K562 (cell line): ENCODE data around the gene BRINP2. TPM values are rescaled to one million over a fixed set of nuclear protein-coding genes. Genes with fewer than 3 reads are reported as not detected.

ENCODE experiments used
- ATAC-seq: fragments of 200-7000 bp; cut with Tn5 transposase; 3 replicates; pipeline ENCODE4 v1.9.1; 2020; ENCODE audit warnings: moderate library complexity
- BruUV-seq: library from RNA; stranded (reverse); fragments of 400-500 nt; replicated peaks from 2 replicates; lab custom pipeline; 2021; lab: Mats Ljungman, UMichigan
- CTCF ChIA-PET: fragments of 300-600 bp; formaldehyde crosslinking; extraction: SDS; loops from one replicate; lab custom pipeline; 2021; ENCODE audit warnings: low intra/inter-chr PET ratio; lab: Yijun Ruan, JAX
- POLR2A ChIA-PET: fragments of 300-600, 350-650 bp; sonication (Branson Sonifier 250); formaldehyde crosslinking; extraction: SDS; loops from one replicate; lab custom pipeline; 2021; ENCODE audit warnings: antibody characterized with exemption, inconsistent platforms; lab: Yijun Ruan, JAX
- DNase-seq, 4 experiments: peaks; one replicate each; pipeline versions ENCODE4 v3.0.0 to v3.0.0-alpha.2; 2011 to 2018; ENCODE audit warnings: low spot score in 3 of 4, mixed read lengths in 3 of 4; ENCODE audit errors: extremely low read depth in 1 of 4
- FAIRE-seq: peaks from 2 replicates; lab custom pipeline; 2011; peaks lifted over from hg19 to GRCh38; lab: Jason Lieb, UNC
- H2AFZ ChIP-seq: 2 replicates; pipeline ENCODE4 v1.6.0; 2011; ENCODE audit warnings: low read depth, low read length, control low read depth, inconsistent platforms
- H3K27ac ChIP-seq: fragments of 200-600 bp; 3 replicates; pipeline ENCODE4 v1.8.0; 2011; ENCODE audit warnings: low read depth, mild to moderate bottlenecking, control low read depth, inconsistent platforms, low read length, moderate library complexity, mixed read lengths; ENCODE audit errors: extremely low read depth
- H3K27me3 ChIP-seq, 2 experiments: fragments of 300-600 bp in 1 of 2; 2 replicates in 1 of 2; 3 replicates in 1 of 2; pipeline versions ENCODE4 v1.6.0 to v1.8.0; 2011; ENCODE audit warnings: inconsistent platforms in 2 of 2, low read length in 2 of 2, mild to moderate bottlenecking in 1 of 2, mixed read lengths in 1 of 2, moderate library complexity in 1 of 2; ENCODE audit not compliant: control insufficient read depth in 2 of 2, insufficient read depth in 2 of 2
- H3K36me3 ChIP-seq: fragments of 300-600 bp; 3 replicates; pipeline ENCODE4 v1.8.0; 2011; ENCODE audit warnings: mild to moderate bottlenecking, low read length, inconsistent platforms; ENCODE audit not compliant: control insufficient read depth, insufficient read depth
- H3K4me1 ChIP-seq, 2 experiments: fragments of 200-600 bp in 1 of 2; replicated peaks in 1 of 2; 2 replicates in 1 of 2; 3 replicates in 1 of 2; pipeline versions ENCODE4 v1.5.1 to v1.8.0; 2011; ENCODE audit warnings: inconsistent platforms in 2 of 2, low read length in 2 of 2, mild to moderate bottlenecking in 1 of 2, mixed read lengths in 1 of 2, moderate library complexity in 1 of 2; ENCODE audit not compliant: control insufficient read depth in 2 of 2, insufficient read depth in 2 of 2
- H3K4me2 ChIP-seq: 2 replicates; pipeline ENCODE4 v1.6.1; 2011; ENCODE audit warnings: low read length, control low read depth, inconsistent platforms, mixed read lengths; ENCODE audit not compliant: insufficient read depth
- H3K4me3 ChIP-seq: fragments of 200-600 bp; sonication (generic), shearing (Covaris generic); 2 replicates; pipeline ENCODE4 v1.5.1; 2016; ENCODE audit warnings: control low read depth, inconsistent platforms
- H3K79me2 ChIP-seq: fragments of 200-600 bp; 3 replicates; pipeline ENCODE4 v1.8.0; 2011; ENCODE audit warnings: low read length, inconsistent platforms; ENCODE audit not compliant: control insufficient read depth, insufficient read depth
- H3K9ac ChIP-seq, 2 experiments: 2 replicates each; pipeline versions ENCODE4 v1.6.0 to v1.6.1; 2011; ENCODE audit warnings: low read depth in 2 of 2, low read length in 2 of 2, control low read depth in 1 of 2, inconsistent platforms in 1 of 2, mild to moderate bottlenecking in 1 of 2, mixed read lengths in 1 of 2; ENCODE audit not compliant: insufficient read depth in 1 of 2
- H3K9me1 ChIP-seq: one replicate; pipeline ENCODE4 v1.6.0; 2011; ENCODE audit warnings: inconsistent platforms, mild to moderate bottlenecking, low read length, moderate library complexity; ENCODE audit not compliant: control insufficient read depth, insufficient read depth
- H3K9me3 ChIP-seq: replicated peaks from 2 replicates; pipeline ENCODE4 v1.5.1; 2011; ENCODE audit warnings: low read depth, low read length, inconsistent platforms; ENCODE audit not compliant: control insufficient read depth, insufficient read depth
- H4K20me1 ChIP-seq: replicated peaks from 2 replicates; pipeline ENCODE4 v1.6.1; 2011; ENCODE audit warnings: low read length, inconsistent platforms, mixed read lengths; ENCODE audit not compliant: control insufficient read depth, insufficient read depth
- ATF7 ChIP-seq: fragments of 450-650 bp; IDR thresholded peaks from 2 replicates; pipeline ENCODE4 v1.7.1; 2014; ENCODE audit warnings: mild to moderate bottlenecking, moderate library complexity
- DACH1 ChIP-seq: fragments of 450-650 bp; IDR thresholded peaks from 2 replicates; pipeline ENCODE4 v1.6.1; 2018; ENCODE audit not compliant: partially characterized antibody
- FOXJ2 ChIP-seq: fragments of 200-800 bp; sonication (Bioruptor generic); IDR thresholded peaks from 2 replicates; pipeline ENCODE4 v1.6.1; 2016; ENCODE audit warnings: missing genetic modification characterization, missing compliant biosample characterization
- GABPB1 ChIP-seq: sonication (generic); formaldehyde crosslinking; IDR thresholded peaks from 2 replicates; pipeline ENCODE4 v1.8.0; 2022; ENCODE audit warnings: mild to moderate bottlenecking, missing genetic modification reagents
- MCM7 ChIP-seq, 2 experiments: fragments of 450-650 bp; IDR thresholded peaks; 2 replicates each; pipeline ENCODE4 v1.6.1; 2016 to 2018
- PHF8 ChIP-seq: fragments of 200-600 bp; sonication (generic); IDR thresholded peaks from 2 replicates; pipeline ENCODE4 v1.6.1; 2012; ENCODE audit warnings: mixed run types, mild to moderate bottlenecking, inconsistent platforms, low read length, moderate library complexity, borderline replicate concordance
- SPI1 ChIP-seq: IDR thresholded peaks from 2 replicates; pipeline ENCODE4 v1.6.1; 2011; ENCODE audit warnings: low read depth, low read length, control low read depth, borderline replicate concordance
- XRCC4 ChIP-seq: IDR thresholded peaks from one replicate; pipeline ENCODE4 v1.6.1; 2011; ENCODE audit not compliant: insufficient read depth, insufficient read length; ENCODE audit errors: extremely low read depth
- ZNF133 ChIP-seq: fragments of 250-450 bp; sonication (Bioruptor Pico); IDR thresholded peaks from 2 replicates; pipeline ENCODE4 v1.4.0; 2020; ENCODE audit warnings: mild to moderate bottlenecking
- ZNF551 ChIP-seq: fragments of 250-450 bp; sonication (Bioruptor Pico); IDR thresholded peaks from 2 replicates; pipeline ENCODE4 v1.5.0; 2021; ENCODE audit warnings: mild to moderate bottlenecking, moderate library complexity
- ZNF589 ChIP-seq: fragments of 200-800 bp; sonication (Bioruptor generic); IDR thresholded peaks from 2 replicates; pipeline ENCODE4 v1.6.1; 2016; ENCODE audit warnings: low read depth, missing genetic modification characterization, missing compliant biosample characterization
- ZNF830 ChIP-seq: fragments of 250-450 bp; sonication (Bioruptor Pico); IDR thresholded peaks from 2 replicates; pipeline ENCODE4 v1.5.0; 2021; ENCODE audit warnings: mild to moderate bottlenecking
- WGBS: fragments of 100-300 bp; shearing (Covaris generic); methylation state at CpG from one replicate; pipeline ENCODE4 v1.1.6; 2016; ENCODE audit warnings: low coverage, mixed read lengths; ENCODE audit not compliant: insufficient coverage; ENCODE audit errors: missing lambda C conversion rate; 5-methylcytosine and 5-hydroxymethylcytosine counted together
- in situ Hi-C: fragments of 300-500 bp; cut with MboI; formaldehyde crosslinking; loops from 4 replicates; pipeline ENCODE4 v1.15.0; 2018; ENCODE audit warnings: inconsistent platforms, mixed read lengths
- intact Hi-C: fragments of 100-400 bp; cut with micrococcal nuclease; formaldehyde crosslinking; loops from 2 replicates; pipeline ENCODE4 v1.14.2; 2022
- polyA plus RNA-seq, 8 experiments: library from polyadenylated mRNA; depleted of rRNA in 4 of 8; stranded (reverse) in 5 of 8; unstranded in 3 of 8; fragments of >200 nt; fragmentation: Nextera tagmentation in 2 of 8; fragmentation: Illumina TruSeq in 1 of 8; extraction: Ambion mirVana in 2 of 8; extraction: Trizol in 1 of 8; gene quantifications; 2 replicates each; pipeline versions ENCODE4 v1.2.1 to v1.2.3, GENCODE V29; 2011 to 2014; ENCODE audit warnings: inconsistent platforms in 1 of 8, missing spikeins in 1 of 8
- total RNA-seq, 7 experiments: library from RNA; depleted of rRNA in 6 of 7; stranded (reverse); fragments of >200 nt in 6 of 7; fragmentation: Illumina TruSeq in 2 of 7; extraction: Trizol in 2 of 7; gene quantifications; 2 replicates each; pipeline versions ENCODE4 v1.2.1 to v1.2.3, GENCODE V29; 2011 to 2021; ENCODE audit warnings: low replicate concordance in 1 of 7
- TF ChIP-seq, protein P1 (sequence below): fragments of 450-650 bp; IDR thresholded peaks from 2 replicates; pipeline ENCODE4 v1.6.1; 2016; ENCODE audit warnings: antibody characterized with exemption

BRINP2 gene
- total and polyA plus RNA-seq, 9 of the 15 experiments (the other 6 are each of a cell fraction or from before 2014, with no cell fraction given): not detected

DNA sequence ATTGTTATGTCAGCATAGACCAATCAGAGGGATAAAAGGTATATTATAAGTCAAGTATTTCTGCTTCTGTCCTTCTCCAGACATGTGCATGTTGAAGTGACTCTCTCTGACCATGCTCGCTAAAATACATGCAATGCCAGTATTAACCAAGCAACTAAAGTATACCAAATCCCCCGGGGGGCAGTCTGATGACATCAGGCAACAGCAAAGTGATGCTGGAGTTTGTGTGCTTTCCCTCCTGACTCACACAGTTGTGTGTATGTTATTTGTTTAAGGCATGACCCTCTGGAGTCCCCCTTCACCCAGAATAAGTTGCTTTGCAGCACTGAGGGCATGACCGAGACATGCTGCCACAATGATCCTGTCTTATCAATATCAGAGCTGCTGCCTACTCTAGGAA, 2.1 kb downstream of the BRINP2 start:
- ChIA-PET POLR2A (interaction anchor here (0.8 to 1.4 kb wide), 2 partner anchors 13 to 20 kb away, joined by 3 read pairs; no protein-coding TSS in a partner anchor), CTCF (no interaction called here)
- no peak overlapping the region for H3K4me2 ChIP-seq
- H3K36me3 ChIP-seq: no peaks in the 10 kb centered on the region
- no peak overlapping the region for H3K9ac ChIP-seq
- no peak for ATAC-seq
- TF ChIP-seq ATF7 (no peak), DACH1 (no peak), ZNF133 (CRISPR knock-in tag) (no peak), PHF8 (no peak), MCM7 (IDR thresholded peaks at IDR 0.05) (no peak), ZNF589 (CRISPR knock-in tag) (no peak), GABPB1 (CRISPR knock-in tag) (no peak)
- H3K9me3 ChIP-seq: no peaks in the 10 kb centered on the region
- H4K20me1 ChIP-seq: no peaks in the 10 kb centered on the region
- no peak for FAIRE-seq
- in situ Hi-C loops (no loop called here), intact Hi-C loops (no loop called here)
- WGBS: 2% methylated on average over 3 of the region's 3 CpGs
- H3K27ac ChIP-seq: no peak overlapping the region
- H3K27me3 ChIP-seq: peaks cover 2 to 13% of the 10 kb centered on the region in 2 experiments; a peak in 3 of 5 replicates
- H3K4me1 ChIP-seq: peaks cover 0 to 4% of the 10 kb centered on the region in 2 experiments; a peak in 1 of 5 replicates
- no peaks in the 10 kb centered on the region for H3K9me1 ChIP-seq
- no peaks in the 10 kb centered on the region for H3K79me2 ChIP-seq
- DNase-seq: no peak
- no TSS peak for BruUV-seq
- H2AFZ ChIP-seq: no peak overlapping the region
- no peak overlapping the region for H3K4me3 ChIP-seq

DNA sequence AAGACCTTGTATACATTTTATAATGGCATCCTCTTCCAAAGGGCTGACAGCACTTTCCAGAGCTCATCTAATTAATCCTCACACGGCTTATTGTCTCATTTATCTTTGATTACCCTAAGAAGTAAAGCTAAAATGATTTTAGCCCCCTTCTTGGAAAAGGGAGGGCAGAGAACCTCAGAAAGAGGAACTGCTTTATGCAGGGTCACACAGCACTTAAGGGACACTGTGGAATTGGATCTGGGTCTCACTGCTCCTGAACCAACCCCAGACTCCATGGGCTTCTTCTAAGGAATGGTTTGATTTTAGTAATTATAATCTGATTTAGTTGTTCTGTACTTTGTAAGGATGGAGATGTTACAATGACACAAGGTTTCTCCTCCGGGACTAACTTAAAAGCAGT, 3.2 kb downstream of the BRINP2 start:
- no TSS peak for BruUV-seq
- H3K27me3 ChIP-seq: peaks cover 2 to 13% of the 10 kb centered on the region in 2 experiments; a peak in 3 of 5 replicates
- no peaks in the 10 kb centered on the region for H4K20me1 ChIP-seq
- ChIA-PET POLR2A (interaction anchor here (0.8 kb wide), 1 partner anchor 19 kb away, joined by 3 read pairs; no protein-coding TSS in a partner anchor), CTCF (no interaction called here)
- intact Hi-C loops: no loop called here
- DNase-seq (no peak), ATAC-seq (no peak), FAIRE-seq (no peak)
- no peaks in the 10 kb centered on the region for H3K9me1 ChIP-seq
- H3K4me2 ChIP-seq: no peak overlapping the region
- in situ Hi-C loops: no loop called here
- 0% methylated on average over 2 of the region's 2 CpGs for WGBS
- no peak overlapping the region for H2AFZ ChIP-seq
- no peaks in the 10 kb centered on the region for H3K9me3 ChIP-seq
- H3K79me2 ChIP-seq: no peaks in the 10 kb centered on the region
- TF ChIP-seq ZNF830 (CRISPR knock-in tag) (no peak), ZNF551 (CRISPR knock-in tag) (no peak), XRCC4 (no peak), SPI1 (peak; percentile 69), FOXJ2 (tag) (no peak)
- TF ChIP-seq, protein P1, sequence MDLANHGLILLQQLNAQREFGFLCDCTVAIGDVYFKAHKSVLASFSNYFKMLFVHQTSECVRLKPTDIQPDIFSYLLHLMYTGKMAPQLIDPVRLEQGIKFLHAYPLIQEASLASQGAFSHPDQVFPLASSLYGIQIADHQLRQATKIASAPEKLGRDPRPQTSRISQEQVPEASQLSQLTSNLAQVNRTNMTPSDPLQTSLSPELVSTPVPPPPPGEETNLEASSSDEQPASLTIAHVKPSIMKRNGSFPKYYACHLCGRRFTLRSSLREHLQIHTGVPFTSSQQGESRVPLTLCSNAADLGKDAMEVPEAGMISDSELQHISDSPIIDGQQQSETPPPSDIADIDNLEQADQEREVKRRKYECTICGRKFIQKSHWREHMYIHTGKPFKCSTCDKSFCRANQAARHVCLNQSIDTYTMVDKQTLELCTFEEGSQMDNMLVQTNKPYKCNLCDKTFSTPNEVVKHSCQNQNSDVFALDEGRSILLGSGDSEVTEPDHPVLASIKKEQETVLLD: no peak
- no peak overlapping the region for H3K4me3 ChIP-seq
- peaks cover 0 to 4% of the 10 kb centered on the region in 2 experiments; a peak in 1 of 5 replicates for H3K4me1 ChIP-seq
- no peak overlapping the region for H3K9ac ChIP-seq
- no peak overlapping the region for H3K27ac ChIP-seq
- H3K36me3 ChIP-seq: no peaks in the 10 kb centered on the region
